ENCODE measurements around the gene IL15RA.
"Not testable (repeated sequence)": the region's sequence is repeated elsewhere in the genome, so short reads cannot be mapped to it uniquely, and the experiment has no call there.

IL15RA gene

DNA sequence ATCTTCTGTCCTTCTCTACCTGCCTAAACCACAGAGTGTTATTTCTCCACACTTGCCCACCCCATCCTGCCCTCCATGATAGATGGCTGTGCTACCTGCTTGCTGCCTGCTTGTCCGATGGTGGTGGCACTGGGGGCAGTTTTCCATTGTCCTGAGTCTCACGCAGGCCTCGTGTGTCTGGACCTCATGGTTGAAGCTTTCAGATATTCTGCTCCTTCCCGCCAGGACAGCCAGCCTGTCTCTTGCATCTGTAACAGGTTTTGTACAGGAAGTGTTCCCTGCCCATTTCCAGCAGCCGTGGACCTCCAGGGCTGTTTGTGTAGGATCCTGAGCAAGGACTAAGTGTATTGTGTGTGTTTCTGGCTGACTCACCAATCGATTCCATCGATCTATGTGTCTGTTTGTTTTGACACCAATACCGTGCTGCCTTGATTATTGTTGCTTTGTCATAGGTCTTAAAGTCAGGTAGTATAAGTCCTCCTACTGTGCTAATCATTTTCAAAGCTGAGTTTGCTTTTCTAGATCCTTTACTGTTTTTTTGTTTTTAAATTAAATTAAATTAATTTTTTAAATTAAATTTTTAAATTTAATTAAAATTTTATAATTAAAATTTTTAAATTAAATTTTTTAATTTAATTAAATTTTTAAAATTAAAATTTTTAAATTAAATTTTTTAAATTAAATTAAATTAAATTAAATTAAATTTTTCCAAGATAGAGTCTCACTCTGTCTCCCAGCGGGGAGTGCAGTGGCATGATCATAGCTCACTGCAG lies 8.5 kb downstream of the IL15RA start:
- DNase-seq, result no peak

DNA sequence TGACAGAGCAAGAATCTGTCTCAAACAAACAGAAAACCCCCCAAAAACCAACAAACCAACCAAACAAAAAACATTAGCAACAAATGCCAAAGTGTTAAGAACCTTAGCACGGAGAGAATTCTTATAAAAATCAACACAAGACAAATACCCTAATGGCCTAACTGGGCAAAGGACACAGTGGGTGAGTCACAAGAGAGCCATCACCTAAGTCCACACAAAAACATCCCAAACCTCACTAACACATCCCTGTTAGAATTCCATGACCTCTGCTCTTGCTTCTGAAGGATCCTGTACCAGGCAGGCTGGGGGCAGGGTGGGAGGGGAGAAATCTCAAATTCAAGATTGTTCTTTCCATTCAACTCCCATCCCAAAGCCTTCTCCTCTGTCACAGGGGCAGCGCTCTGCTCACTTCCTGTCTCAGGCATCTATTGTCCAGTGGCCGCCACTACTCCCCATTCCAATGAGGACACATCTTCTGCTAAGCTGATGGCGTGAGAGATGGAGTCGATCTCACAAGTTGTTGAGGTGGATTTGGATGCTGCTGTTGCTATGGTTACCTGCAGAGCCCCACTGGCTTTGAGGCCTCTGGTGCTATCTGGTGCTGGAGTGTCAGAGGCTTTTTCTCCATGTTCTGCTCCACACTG lies 9.2 kb downstream of the IL15RA start:
- no peak for DNase-seq

GRCh38 chr10:5965266-5965665 lies 12.1 kb downstream of the IL15RA start:
- no peak for DNase-seq

DNA sequence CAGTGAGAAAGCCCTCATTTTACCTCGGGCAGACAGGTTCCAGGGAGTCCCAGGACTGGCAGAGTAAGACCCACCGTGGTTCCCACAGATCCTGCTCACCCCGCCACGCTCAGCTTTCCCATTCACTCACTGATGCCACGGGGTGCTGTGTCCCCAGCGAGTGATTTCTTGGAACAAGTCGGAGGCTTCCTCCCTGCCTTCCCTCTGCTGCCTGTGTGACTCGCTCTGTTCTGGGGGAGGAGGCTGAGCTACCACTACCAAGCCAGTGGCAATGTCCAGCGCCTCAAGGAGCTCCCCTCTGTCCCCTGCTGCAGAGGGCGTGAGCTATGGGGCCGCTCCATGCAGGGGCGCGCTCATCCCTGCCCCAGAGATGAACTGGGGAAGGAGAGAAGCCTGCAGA lies 12.6 kb downstream of the IL15RA start:
- DNase-seq, result no peak

DNA sequence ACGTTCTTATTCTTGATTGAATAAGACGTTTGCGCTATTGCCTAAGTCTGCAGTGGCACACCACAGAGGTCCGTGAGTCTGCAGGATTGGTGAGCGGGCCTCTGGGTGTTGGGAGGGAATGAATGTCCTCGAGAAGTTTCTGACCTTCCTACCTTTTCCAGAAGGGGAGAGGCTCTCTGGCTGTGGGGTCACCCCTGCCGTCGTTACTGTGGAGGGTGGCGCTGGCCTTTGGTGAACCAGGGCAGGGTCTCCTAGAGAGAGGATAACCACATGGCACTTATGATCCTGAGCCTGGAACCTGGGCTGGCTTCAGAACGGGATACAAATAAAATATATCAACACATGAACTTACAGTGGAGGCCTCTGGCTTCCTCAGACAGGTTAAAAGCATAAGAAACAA lies 13.8 kb downstream of the IL15RA start:
- DNase-seq, result no peak

DNA sequence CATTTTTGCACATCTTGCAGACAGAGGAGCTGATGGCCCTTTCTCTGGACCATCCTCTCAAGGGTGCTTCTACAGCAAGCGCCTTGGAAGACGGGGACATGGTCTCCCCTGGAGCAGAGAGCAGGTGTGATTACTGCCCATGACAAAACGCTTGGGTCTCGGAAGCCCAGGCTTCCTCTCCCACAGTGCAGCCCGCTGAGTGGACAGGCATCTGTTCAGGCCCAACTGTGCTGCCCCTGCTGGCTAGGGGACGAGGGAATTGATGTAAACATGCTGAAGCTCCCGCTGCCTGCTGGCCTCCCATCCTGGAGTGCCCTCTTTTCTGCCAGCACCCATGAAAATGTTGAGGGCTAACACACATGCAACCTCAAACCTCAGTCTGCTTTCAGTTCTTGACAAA lies 14.3 kb downstream of the IL15RA start:
- DNase-seq, result no peak

DNA sequence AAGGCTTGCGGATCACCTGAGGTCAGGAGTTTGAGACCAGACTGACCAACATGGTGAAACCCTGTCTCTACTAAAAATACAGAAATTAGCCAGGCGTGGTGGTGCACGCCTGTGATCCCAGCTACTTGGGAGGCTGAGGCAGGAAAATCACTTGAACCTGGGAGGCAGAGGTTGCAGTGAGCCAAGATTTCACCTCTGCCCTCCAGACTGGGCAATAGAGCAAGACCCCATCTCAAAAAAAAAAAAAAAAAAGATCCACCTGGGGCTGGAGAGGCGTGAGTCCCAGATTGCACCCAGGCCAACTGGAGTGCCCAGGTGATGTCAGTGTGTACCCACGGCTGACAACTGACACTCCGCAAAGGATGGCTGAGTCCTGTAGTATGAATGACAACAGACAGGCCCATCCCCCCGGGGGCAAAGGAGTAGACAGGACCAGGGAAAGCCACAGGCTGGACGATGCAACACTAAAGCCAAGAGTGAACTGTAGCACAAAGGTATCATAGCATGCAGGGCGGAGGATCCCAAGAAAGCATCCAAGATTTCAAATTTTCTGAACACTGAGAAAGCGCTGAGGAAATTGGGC lies 14.9 kb downstream of the IL15RA start:
- not testable (repeated sequence) for DNase-seq

DNA sequence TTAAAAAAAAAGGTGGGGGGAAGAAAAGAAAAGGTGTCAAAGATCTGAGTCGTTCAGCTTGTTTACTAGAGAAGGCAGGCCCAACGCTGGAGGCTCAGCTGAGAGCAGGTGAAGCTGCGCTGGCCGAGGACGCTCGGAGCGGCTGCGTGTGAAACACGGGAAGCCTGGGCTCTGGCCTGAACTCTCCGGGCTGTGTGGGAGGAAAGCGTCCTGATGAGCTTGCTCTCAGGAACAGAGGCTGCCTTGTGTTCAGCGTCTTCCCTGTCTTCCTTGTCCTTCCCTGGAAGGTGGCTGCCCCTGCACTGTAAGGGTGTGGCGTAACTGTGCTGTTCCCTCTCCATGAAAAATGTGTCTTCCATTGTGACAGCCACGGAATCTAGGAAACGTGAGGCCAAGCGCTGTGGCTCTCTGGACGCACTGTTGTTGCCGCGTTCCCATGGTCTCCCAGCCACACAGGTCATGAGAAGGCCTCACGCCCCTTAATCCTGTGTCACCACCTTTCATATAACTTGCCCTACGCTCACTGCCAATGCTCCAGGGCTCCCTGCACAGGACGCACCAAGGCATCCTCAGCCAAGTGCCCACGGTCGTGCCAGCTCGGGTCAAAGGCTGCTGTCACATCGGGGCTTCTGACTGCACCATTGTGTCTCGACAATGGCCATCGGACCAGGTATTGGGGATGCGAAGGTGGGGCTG lies 15.8 kb downstream of the IL15RA start:
- no peak for DNase-seq

GRCh38 chr10:5960973-5961275 lies 16.4 kb downstream of the IL15RA start:
- not testable (repeated sequence) for DNase-seq

- DNase-seq, result peak; percentile 23
These were observed 17.0 kb downstream of the IL15RA start for GRCh38 chr10:5960070-5960972.

DNA sequence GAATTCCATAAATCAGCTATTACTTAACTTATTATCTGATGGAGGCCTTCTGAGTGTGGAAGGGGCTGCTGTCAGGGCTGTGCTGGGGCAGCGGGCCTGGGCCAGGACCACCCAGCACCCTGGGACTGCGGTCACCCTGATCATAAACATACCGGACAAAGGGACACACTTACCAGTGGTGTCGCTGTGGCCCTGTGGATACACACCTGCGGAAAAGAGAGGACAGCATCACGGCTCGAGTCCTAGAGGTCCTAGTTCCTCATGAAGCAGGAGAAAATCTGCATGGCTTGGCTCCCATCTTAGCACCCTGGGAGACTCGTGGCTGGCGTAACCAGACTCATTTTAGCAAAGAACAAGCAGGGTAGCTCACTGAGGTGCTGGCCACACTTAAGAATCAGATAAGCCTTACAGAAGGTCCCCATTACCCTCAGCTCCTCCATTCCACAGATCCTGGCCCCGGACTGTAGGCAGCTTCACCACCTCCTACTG lies 17.7 kb downstream of the IL15RA start:
- DNase-seq, result no peak

GRCh38 chr10:5959142-5959541 lies 18.2 kb downstream of the IL15RA start:
- DNase-seq, result no peak

GRCh38 chr10:5958675-5959074 lies 18.7 kb downstream of the IL15RA start:
- DNase-seq, result no peak

- DNase-seq, result peak; percentile 63
These were observed 19.3 kb downstream of the IL15RA start for GRCh38 chr10:5958077-5958476.

- no peak for DNase-seq
These were observed 21.0 kb downstream of the IL15RA start for GRCh38 chr10:5956146-5956936.

- DNase-seq, result no peak
These were observed 23.7 kb downstream of the IL15RA start for GRCh38 chr10:5953676-5954075.

- DNase-seq, result no peak
These were observed 24.5 kb downstream of the IL15RA start for GRCh38 chr10:5952731-5953385.

DNA sequence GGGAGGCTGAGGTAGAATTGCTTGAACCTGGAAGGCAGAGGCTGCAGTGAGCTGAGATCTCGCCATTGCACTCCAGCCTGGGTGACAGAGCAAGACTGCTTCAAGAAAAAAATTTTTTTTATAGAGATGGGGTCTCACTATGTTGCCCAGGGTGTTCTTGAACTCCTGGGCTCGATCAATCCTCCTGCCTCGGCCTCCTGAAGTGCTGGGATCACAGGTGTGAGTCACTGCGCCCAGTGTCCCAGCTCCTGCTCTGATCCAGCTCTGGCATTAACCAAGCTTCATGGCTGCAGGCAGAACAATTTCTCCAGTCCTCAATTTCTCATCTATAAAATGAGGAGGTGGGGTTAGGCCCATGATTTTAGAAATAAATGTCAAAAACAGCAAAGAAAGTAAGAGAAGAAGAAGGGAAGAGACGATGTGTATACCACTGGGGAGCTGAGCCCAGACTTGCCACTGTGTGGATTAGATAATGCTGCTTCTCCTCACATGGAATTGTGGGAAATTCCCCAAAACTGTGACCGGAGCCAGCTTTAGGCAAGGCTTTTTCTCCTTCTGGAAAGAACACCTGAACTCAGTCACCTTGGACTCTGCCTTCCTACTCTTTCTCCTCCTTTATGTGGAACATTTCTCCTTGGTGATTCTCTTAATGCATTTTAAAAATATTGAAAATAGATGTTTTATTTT lies 25.5 kb downstream of the IL15RA start:
- DNase-seq, result no peak

- peak; percentile 46 for DNase-seq
These were observed 26.1 kb downstream of the IL15RA start for GRCh38 chr10:5951167-5951711.

All from EL (cell line).